ENCODE data around the gene CD48. TPM values are rescaled to one million over a fixed set of nuclear protein-coding genes. Genes with fewer than 3 reads are reported as not detected.

Gene CD48
- polyA plus RNA-seq, 1 of the 3 experiments (the other 2 are of a cell fraction) = not detected

GRCh38 chr1:160636547-160636946, 75.1 kb downstream of the CD48 start:
- Histone ChIP-seq H3K9me3 (no peaks in the 10 kb centered on the region), H3K27me3 (ENCODE audit: insufficient read depth) (peaks cover 8% of the 10 kb centered on the region; the same call in 1 of the 2 replicates), H3K9ac (no peak overlapping the region), H3K79me2 (ENCODE audit: insufficient read depth) (no peaks in the 10 kb centered on the region), H2AFZ (ENCODE audit: low read depth) (no peak overlapping the region), H3K36me3 (replicated peaks in 1 of 2; ENCODE audit: control insufficient read depth in 1 of 2, insufficient read depth in 2 of 2, low read length in 1 of 2) (no peaks in the 10 kb centered on the region), H3F3A (replicated peaks; ENCODE audit: insufficient read depth) (no peaks in the 10 kb centered on the region), H3K4me1 (ENCODE audit: control insufficient read depth in 1 of 2, insufficient read depth in 2 of 2, low read depth in 1 of 2, low read length in 1 of 2) (no peaks in the 10 kb centered on the region), H4K20me1 (ENCODE audit: insufficient read depth) (no peaks in the 10 kb centered on the region), H3K4me2 (no peak overlapping the region), H3K4me3 (ENCODE audit: low read depth in 2 of 2, low read length in 1 of 2) (no peak overlapping the region), H3K9me2 (no peaks in the 10 kb centered on the region), H3K27ac (ENCODE audit: low read depth in 2 of 2, low read length in 1 of 2) (no peak overlapping the region)
- no peak for TF ChIP-seq MEF2A (IDR thresholded peaks at IDR 0.05; ENCODE audit: borderline replicate concordance, low read depth)
- TF ChIP-seq TAF1 (IDR thresholded peaks at IDR 0.05; ENCODE audit: borderline replicate concordance, low read depth, low read length) = no peak
- no peak for TF ChIP-seq RFX5 (IDR thresholded peaks at IDR 0.05; ENCODE audit: low read length)
- ChIA-PET POLR2A (no interaction called here), CTCF (no interaction called here)
- WGBS (ENCODE audit: low lambda C conversion rate) = 6% methylated on average over 3 of the region's 3 CpGs
- no peak for DNase-seq

- TF ChIP-seq EZH2phosphoT487 (IDR thresholded peaks at IDR 0.05; ENCODE audit: borderline replicate concordance, low read depth) (no peak), USF2 (IDR thresholded peaks at IDR 0.05; ENCODE audit: borderline replicate concordance, low read depth, low read length) (no peak), MEF2A (IDR thresholded peaks at IDR 0.05; ENCODE audit: borderline replicate concordance, low read depth) (no peak), RAD21 (IDR thresholded peaks at IDR 0.05; ENCODE audit: low read length) (no peak), NFIC (IDR thresholded peaks at IDR 0.05; ENCODE audit: borderline replicate concordance) (no peak), FOXM1 (IDR thresholded peaks at IDR 0.05; ENCODE audit: low read depth) (no peak), JUND (IDR thresholded peaks at IDR 0.05) (no peak), GATA2 (CRISPR knock-in tag; IDR thresholded peaks at IDR 0.05) (no peak), TAF1 (IDR thresholded peaks at IDR 0.05; ENCODE audit: borderline replicate concordance, low read depth, low read length) (no peak), SIN3A (IDR thresholded peaks at IDR 0.05; ENCODE audit: borderline replicate concordance, low read depth, low read length) (no peak), USF1 (IDR thresholded peaks at IDR 0.05; ENCODE audit: borderline replicate concordance, low read depth) (no peak), CTCF (IDR thresholded peaks at IDR 0.05) (no peak), GABPA (IDR thresholded peaks at IDR 0.05; ENCODE audit: low read depth) (no peak), PBX3 (IDR thresholded peaks at IDR 0.05) (no peak)
- Histone ChIP-seq H3K9me2 (no peaks in the 10 kb centered on the region), H3K36me3 (replicated peaks in 1 of 2; ENCODE audit: control insufficient read depth in 1 of 2, insufficient read depth in 2 of 2, low read length in 1 of 2) (no peaks in the 10 kb centered on the region), H3K4me1 (ENCODE audit: control insufficient read depth in 1 of 2, insufficient read depth in 2 of 2, low read depth in 1 of 2, low read length in 1 of 2) (no peaks in the 10 kb centered on the region), H2AFZ (ENCODE audit: low read depth) (no peak overlapping the region), H3K4me3 (ENCODE audit: low read depth in 2 of 2, low read length in 1 of 2) (no peak overlapping the region), H3K9ac (no peak overlapping the region), H3F3A (replicated peaks; ENCODE audit: insufficient read depth) (no peaks in the 10 kb centered on the region), H4K20me1 (ENCODE audit: insufficient read depth) (no peaks in the 10 kb centered on the region), H3K9me3 (no peaks in the 10 kb centered on the region), H3K27ac (ENCODE audit: low read depth in 2 of 2, low read length in 1 of 2) (no peak overlapping the region), H3K4me2 (no peak overlapping the region), H3K79me2 (ENCODE audit: insufficient read depth) (no peaks in the 10 kb centered on the region), H3K27me3 (ENCODE audit: insufficient read depth) (peaks cover 8% of the 10 kb centered on the region; the same call in 1 of the 2 replicates)
- ChIA-PET POLR2A (no interaction called here), CTCF (no interaction called here)
- DNase-seq = no peak
- 12% methylated on average over 4 of the region's 4 CpGs for WGBS (ENCODE audit: low lambda C conversion rate)
Observed at GRCh38 chr1:160636076-160636475, 75.5 kb downstream of the CD48 start.
